ENCODE results near the gene EPHA6.
"Not testable (repeated sequence)": the region's sequence is repeated elsewhere in the genome, so short reads cannot be mapped to it uniquely, and the experiment has no call there.

The EPHA6 gene

GRCh38 chr3:97197083-97197482 lies 382.7 kb downstream of the EPHA6 start:
- no peak for DNase-seq

- DNase-seq: no peak
Measured at GRCh38 chr3:97197830-97198229, 383.4 kb downstream of the EPHA6 start.

GRCh38 chr3:97200387-97200786 lies 386.0 kb downstream of the EPHA6 start:
- no peak for DNase-seq

GRCh38 chr3:97201814-97202213 lies 387.4 kb downstream of the EPHA6 start:
- DNase-seq: no peak

GRCh38 chr3:97228966-97229365 lies 414.6 kb downstream of the EPHA6 start:
- no peak for DNase-seq

GRCh38 chr3:97230486-97230885 lies 416.1 kb downstream of the EPHA6 start:
- DNase-seq: no peak

- DNase-seq: no peak
Measured at GRCh38 chr3:97232393-97233034, 418.1 kb downstream of the EPHA6 start.

GRCh38 chr3:97235179-97235578 lies 420.8 kb downstream of the EPHA6 start:
- DNase-seq: no peak

- DNase-seq: no peak
Measured at GRCh38 chr3:97235611-97236315, 421.4 kb downstream of the EPHA6 start.

- no peak for DNase-seq
Measured at GRCh38 chr3:97241417-97241816, 427.0 kb downstream of the EPHA6 start.

- no peak for DNase-seq
Measured at GRCh38 chr3:97245201-97245910, 431.0 kb downstream of the EPHA6 start.

GRCh38 chr3:97256060-97256459 lies 441.7 kb downstream of the EPHA6 start:
- DNase-seq: no peak

- no peak for DNase-seq
Measured at GRCh38 chr3:97257942-97258697, 443.7 kb downstream of the EPHA6 start.

GRCh38 chr3:97259263-97259662 lies 444.9 kb downstream of the EPHA6 start:
- no peak for DNase-seq

GRCh38 chr3:97264180-97264579 lies 449.8 kb downstream of the EPHA6 start:
- DNase-seq: no peak

GRCh38 chr3:97265237-97266005 lies 451.0 kb downstream of the EPHA6 start:
- no peak for DNase-seq

- no peak for DNase-seq
Measured at GRCh38 chr3:97269202-97269601, 454.8 kb downstream of the EPHA6 start.

GRCh38 chr3:97276879-97277550 lies 462.6 kb downstream of the EPHA6 start:
- DNase-seq: not testable (repeated sequence)

GRCh38 chr3:97277708-97278107 lies 463.3 kb downstream of the EPHA6 start:
- DNase-seq: no peak

- no peak for DNase-seq
Measured at GRCh38 chr3:97278506-97278905, 464.1 kb downstream of the EPHA6 start.

GRCh38 chr3:97291901-97292300 lies 477.5 kb downstream of the EPHA6 start:
- DNase-seq: no peak

- DNase-seq: no peak
Measured at GRCh38 chr3:97293596-97294131, 479.3 kb downstream of the EPHA6 start.
